GF-D8 (cell line): ENCODE results near the gene CERS1.
"Not testable (repeated sequence)": the region's sequence is repeated elsewhere in the genome, so short reads cannot be mapped to it uniquely, and the experiment has no call there.

ENCODE experiments used
- DNase-seq: peaks from one replicate; lab custom pipeline; 2025; lab: John Stamatoyannopoulos, UW

CERS1 gene

GRCh38 chr19:18919086-18919899 lies 23.3 kb upstream of the CERS1 start, which contains the start of the genes COPE and DDX49:
TSS of gene COPE (minus strand) at chr19:18919387. CDS start at chr19:18919348, 39 bp downstream.
TSS of gene DDX49 (plus strand) at chr19:18919715. CDS start at chr19:18919742, 27 bp downstream.
- peak; percentile 99 for DNase-seq

DNA sequence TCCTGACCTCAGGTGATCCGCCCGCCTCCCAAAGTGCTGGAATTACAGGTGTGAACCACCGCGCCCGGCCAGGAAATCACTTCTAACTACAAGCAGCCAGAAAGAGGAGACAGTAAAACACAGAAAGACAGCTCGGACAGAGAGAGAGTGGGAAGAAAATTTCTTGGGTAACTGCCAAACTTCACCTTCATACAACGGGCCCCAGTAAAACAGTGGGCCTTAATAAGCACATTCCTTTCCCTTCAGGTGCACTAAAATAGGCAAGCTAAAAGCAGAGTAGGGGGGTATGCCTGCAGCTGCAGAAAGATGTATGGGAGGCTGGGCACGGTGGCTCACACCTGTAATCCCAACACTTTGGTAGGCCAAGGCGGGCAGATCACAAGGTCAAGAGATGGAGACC lies 21.6 kb upstream of the CERS1 start:
- not testable (repeated sequence) for DNase-seq

DNA sequence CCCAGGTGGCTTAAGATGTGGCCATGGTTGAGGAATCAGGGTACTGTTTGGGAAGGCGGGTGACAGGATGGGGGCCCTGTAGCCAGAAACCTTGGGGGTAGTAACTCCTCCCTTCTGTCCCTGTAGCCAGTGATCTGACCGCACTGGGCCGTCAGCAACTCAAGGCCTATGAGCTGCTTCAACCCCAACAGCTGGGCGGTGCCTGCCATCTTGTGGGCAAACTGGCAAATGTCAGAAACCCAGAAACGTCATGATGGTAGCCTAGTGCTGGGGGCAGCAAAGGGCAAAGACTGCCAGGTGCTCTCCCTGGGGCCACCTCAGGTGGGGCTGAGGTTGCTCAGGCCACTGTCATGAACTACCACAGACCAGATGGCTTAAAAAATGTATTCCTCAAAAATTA lies 19.7 kb upstream of the CERS1 start:
- DNase-seq, result no peak

DNA sequence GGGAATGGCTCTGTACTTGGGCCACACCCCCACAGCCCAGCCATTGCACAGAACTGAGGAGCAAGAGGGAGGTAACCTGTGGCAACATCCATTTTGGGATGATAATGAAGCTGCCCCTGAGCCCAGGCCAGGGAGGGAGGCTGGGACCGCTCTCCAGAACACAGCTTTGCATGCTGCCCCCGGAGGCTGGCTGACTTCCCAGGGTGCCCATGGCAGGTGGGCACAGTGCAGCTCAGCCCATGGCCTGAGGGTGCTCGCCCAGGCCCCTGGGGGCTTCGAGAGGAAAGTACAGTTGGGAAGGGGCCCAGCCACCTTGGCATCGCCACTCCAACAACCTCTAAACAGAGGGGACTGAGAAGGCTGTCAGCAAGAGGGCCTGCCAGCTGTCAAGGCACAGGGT lies 17.5 kb upstream of the CERS1 start:
- no peak for DNase-seq

- no peak for DNase-seq
These were observed 17.0 kb upstream of the CERS1 start for GRCh38 chr19:18912933-18913332.

DNA sequence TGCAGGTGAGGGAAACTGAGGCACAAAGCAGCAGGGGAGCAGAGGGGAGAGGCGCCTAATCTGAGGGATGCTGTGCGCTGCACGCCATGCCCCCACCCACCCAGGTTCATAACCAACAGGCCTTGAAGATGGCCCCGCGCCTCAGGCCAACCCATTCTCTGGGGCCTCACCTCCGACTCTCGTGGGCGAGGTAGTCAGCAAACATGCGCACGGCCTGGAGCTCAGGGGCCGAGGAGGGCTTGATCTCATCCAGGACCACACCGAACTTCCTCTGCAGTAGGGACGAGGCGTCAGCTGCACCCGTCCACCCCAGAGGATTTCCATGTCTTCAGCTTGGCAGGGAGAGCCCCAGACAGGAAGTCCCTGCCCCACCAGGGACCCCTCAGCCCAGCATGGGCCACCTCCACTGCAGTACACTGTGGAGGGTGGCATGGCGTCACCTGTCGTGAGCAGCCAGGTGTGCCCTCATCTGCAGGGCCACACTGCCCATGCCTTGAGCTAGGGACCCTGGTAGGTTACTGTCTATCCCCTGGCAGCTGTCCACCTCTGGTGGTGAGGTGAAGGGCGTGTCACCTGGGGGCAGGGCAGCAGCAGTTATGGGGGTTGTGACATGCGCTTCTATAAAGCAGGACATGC lies 15.0 kb upstream of the CERS1 start:
- DNase-seq, result no peak

DNA sequence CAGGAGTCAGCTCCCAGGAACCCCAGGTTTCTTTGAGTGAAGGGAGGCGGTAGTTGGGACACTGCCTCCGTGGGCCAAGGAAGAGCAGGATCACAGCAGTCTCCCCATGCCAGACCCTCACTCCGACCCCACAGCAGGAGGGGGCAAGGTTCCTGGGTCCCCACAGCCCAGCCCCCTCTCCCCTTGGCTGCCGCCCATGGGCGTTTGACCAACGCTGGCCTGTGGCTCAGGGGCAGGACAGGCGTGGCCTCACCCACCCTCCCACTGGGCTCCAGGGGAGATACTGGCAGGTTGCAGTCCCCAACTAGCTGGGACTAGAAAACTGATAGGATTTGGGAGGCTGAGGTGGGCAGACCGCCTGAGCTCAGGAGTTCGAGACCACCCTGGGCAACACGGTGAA lies 14.1 kb upstream of the CERS1 start:
- no peak for DNase-seq

GRCh38 chr19:18908917-18909619 lies 13.1 kb upstream of the CERS1 start:
- no peak for DNase-seq

- no peak for DNase-seq
These were observed 10.9 kb upstream of the CERS1 start for GRCh38 chr19:18906605-18907519.

DNA sequence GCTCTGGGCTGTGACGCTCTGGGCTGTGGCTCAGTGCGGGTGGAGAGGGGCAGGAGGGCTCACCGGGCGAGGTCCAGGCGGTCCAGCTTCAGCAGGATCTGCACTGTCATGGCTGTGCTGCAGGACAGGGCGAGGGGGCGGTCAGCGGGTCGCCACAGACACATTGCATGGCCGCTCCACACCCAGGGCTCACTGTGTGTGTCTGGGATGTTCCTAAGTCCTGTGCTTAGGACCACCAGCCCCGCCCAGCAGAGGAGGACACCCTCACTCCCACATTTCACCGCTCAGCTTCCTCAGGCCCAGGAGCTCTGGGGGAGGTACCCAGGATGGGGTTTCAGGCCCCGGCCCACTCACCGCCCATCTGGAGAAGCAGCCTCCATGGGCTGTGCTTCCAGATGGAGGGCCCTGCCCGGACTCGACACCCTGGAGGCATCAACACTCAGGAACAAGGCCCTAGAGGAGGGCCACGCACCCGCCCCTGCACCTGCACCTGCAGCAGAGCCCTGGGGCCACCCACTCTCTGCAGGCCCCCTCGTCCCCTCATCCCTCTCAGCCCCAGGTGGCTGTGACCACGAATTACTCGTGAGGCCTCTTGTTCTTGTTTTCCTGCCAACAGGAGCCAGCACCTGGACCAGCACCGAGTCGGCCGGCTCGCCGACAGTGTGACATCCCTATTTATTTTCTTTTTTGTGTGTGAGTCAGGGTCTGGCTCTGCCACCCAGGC lies 9.7 kb upstream of the CERS1 start:
- no peak for DNase-seq

DNA sequence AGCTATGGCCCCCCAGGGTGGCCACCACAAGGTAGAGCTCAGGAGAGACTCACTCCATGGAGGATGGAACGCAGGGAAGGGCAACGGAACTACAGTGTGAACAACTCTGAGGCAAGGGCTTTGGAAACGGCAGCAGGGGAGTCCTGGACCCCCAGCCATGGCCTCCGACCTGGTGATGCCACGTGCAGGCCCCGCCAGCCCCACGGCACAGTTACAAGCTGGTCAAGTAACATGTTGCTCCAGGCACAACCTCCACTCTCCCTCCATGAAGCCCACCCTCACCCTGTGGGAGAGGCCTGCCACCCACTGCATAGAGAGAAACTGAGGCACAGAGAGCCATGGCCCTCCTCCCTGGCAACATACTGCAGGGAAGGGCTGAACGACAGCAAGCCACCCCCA lies 9.1 kb upstream of the CERS1 start:
- DNase-seq, result no peak

DNA sequence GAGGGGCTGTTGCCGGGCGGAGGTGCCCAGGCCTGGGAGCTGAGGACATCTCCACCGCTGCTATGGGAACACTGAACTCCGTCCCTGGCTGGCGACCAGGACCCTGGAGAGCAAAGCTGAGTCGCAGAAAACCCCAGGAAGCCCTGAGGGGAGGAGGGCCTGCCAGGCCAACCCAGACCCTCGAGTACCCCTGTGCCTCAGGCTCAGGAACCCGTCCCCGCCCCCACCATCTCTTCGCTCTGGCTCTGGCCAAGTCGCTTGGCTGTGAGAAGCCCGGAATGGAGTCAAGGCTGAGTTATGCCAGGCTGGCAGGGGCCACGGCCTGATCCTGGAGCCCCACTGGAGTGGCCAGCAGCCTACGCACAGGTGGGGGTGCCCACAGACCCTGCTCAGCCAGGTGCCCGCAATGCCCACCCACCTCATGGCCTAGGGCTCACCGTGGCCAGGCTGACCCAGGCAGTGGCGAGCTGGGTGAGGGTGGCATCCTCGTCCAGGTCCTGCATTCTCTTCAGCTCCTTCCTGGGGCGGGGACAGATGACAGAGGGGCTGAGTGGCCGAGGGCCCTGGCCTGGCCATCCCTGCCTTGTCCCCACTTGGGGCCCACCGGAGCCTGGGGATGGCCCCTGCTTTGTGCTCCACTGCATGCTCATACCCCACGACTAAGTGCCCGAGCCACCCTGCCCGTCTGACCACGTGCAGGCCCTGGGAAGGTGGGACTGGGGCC lies 8.5 kb upstream of the CERS1 start:
- no peak for DNase-seq

- DNase-seq, result no peak
These were observed 7.4 kb upstream of the CERS1 start for GRCh38 chr19:18903156-18904037.

- DNase-seq, result not testable (repeated sequence)
These were observed 6.6 kb upstream of the CERS1 start for GRCh38 chr19:18902519-18902918.

DNA sequence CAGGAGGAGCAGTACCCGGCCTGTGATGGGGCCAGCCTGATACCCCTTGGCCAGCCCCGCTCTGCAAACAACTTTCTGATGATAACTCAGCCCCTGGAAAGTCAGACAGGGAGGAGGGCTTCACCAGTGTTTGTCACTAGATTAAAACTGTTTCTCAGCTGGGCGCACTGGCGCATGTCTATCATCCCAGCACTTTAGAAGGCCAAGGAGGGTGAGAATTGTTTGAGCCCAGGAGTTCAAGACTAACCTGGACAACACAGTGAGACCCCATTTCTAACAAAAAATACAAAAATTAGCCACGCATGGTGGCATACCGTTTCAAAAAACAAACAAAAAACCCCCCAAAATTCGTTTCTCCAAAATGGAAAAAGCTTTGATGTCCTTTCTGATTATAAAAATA lies 5.5 kb upstream of the CERS1 start:
- DNase-seq, result no peak

DNA sequence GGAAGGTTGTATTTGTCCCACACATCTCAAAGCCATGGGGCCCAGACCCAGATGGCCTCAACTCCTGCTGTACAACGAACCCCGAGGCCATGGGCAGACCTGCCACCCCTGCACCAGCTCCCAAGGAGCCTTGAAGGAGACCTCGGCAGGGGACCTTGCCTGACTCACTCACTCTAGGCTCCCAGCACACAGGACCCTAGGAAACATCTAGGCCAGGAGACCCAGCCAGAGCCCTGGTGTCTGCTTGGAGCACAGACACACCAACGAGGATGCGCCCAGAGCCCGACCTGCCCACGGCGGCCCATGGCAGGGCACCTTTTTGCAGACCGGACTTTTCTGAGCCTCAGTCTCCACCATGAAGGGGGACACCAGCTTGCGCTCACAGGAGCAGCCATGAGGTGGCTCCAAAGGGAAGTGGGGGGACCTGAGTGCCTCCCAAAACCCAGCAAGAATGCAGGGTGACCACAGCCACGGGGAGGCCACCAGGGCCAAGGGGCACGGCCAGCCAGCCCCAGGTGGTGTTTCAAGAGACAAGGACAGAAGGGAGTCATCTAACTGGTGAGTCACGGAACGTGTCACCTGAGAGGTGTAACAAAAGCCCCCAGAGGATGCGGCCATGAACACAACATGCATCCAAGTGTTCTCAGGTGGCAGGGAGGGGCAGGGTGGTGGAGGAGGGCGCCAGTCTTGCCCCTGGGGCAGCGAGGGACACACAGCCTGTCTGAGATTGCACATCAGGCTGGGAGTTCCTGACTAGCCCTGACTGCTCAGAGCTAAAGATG lies 4.9 kb upstream of the CERS1 start:
- no peak for DNase-seq

- no peak for DNase-seq
These were observed 3.9 kb upstream of the CERS1 start for GRCh38 chr19:18899624-18900560.
